GM21576 (cell line): Measurements from ENCODE around the gene CDK5RAP2.
"Not testable (repeated sequence)": the region's sequence is repeated elsewhere in the genome, so short reads cannot be mapped to it uniquely, and the experiment has no call there.

Experiments
- ATAC-seq: cut with Tn5 transposase; IDR thresholded peaks from one replicate; pipeline ENCODE4 v1.9.1; 2021; ENCODE audit warnings: mild to moderate bottlenecking, moderate library complexity; ENCODE audit not compliant: unreplicated experiment

Gene CDK5RAP2

DNA sequence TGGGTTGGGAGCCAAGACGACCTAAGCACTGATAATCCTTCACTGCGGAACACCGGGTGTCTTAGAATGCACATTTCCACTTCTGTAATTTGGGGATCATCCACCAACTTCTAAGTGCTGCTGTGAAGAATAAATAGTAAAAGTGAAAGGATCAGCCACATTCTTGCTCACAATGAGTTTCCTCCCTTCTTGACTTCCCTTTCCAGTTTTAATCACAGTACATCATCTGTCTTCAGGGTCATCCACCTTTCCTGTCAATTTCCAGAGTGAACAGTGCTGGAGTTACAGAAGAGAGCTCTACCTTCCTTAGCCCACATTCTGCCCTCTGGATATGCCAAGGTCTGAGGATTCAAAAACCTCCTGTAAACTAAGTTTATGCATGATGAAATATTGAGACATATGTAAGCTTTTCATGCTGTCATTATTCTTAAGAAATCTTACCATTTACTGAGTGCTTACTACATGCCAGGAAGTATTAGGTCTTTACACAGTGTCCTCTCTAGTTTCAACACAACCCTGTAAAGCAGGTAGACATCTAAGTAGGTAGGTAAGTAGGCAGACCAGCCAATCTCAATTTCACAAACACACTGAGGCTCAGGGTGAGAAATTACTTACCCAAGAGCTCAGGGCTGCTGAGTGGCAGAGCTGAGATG is 105.2 kb downstream of the CDK5RAP2 start:
- ATAC-seq = no peak

GRCh38 chr9:120473608-120474007 is 106.4 kb downstream of the CDK5RAP2 start:
- ATAC-seq = no peak

DNA sequence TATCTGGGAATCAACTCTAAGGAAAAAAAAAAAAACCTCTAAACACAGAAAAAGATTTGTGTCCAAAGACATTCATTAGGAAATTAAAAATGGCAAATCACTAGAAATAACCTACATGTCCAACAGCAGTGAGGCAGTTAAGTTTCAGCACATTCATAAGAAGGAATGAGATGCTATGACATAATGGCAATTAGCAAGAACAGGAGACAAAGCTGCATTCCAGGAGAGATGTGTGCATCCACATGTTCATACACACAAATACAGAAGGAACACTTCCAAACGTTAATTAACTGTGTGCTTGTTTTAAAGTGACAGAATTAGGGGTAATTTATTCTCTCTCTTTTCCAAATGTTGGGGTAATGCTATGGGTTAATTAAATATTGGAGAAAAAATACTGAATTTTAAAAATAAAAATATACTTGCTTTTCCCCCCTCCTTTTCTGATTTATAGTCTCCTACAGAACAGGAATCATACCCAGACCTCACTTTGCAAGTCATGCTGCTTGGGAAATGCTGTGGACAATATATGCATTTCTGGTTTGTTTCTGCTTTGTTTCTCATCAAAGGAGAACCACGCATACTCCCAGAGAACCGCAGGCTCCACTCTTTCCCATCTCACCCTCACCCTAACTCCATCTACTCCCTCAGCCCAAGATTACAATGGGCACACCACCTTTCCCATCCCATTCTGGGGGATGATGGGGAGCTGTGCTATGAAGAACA is 114.1 kb downstream of the CDK5RAP2 start:
- ATAC-seq = no peak

DNA sequence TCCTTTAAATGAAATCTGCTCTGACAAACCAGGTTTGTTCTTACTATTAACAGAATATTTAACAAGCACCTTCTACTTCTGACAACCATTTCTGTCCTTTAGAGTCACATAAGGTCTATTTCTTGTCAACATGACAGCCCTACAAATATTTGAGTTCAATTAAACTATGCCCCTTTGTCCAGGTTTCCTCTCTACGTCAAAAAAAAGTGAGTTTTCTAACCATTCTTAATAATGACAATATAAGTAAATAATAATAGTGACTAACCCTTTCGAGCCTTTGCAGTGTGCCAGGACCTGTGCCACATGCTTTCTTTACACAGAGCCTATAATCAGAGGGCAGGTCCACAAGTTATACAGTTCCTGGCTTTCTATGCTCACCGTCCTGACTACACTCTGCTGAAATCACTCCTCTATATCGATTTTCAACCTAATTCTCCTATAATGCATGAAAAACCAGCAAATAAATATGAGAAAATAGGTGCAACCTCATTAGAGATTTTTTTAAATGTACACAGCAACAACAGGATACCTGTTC is 115.0 kb downstream of the CDK5RAP2 start:
- ATAC-seq = no peak

GRCh38 chr9:120464176-120464886 is 115.6 kb downstream of the CDK5RAP2 start:
- ATAC-seq = no peak

DNA sequence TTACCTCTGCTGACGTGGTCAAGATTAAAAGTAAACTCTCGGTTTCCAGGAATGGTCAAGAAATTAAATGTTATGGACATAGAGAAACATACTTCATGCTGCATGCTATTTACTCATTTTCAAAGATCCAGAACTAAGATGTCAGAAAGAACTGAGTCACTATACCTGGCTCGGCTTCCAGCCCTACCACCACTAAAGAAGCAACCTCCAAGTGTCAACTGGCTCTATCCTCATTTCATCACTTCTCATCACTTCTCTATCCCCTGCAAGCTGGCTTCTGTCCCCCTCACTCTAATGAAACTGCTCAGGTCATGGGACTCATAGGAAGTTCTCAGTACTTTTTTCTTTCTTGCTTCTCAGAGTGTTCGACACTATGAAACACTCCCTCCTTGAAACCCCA is 116.2 kb downstream of the CDK5RAP2 start:
- ATAC-seq = no peak

GRCh38 chr9:120461677-120462076 is 118.3 kb downstream of the CDK5RAP2 start:
- ATAC-seq = not testable (repeated sequence)

DNA sequence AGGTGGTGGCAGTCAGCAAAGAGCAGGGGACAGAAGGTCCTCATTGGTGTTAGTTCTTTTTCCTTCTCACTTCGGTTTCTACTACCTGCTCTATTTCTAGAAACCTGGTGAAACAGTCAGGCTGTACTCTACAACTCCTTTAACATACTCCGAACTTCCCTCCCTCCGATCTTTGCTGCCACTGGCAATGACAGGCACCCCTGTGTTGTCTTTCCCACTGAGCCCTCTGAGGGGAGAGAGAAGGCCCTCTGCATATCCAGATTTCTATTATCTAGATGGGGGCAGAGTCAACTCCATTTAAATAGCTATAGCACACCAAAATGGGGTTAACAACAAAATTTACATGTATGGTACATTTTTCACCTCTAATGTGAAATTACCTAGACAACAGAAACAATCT is 123.7 kb downstream of the CDK5RAP2 start:
- no peak for ATAC-seq

DNA sequence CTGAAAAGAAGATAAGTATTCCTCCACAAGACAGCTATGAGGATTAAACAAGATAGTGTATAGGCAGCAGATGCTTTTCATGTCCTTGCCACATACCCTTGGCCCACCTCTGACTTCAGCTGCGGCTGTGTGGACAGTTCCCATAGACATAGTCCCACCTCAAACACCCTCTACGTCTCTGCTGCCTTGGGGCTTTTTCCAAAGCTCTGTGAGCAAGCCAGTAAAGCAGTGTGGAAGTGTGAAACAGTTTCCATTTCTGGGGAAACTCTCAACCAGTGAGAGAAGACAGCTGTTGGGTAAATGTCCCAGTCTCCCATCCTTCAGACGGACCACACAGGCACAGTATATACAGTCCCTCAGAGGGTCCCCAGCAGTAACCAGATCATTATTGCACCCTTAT is 125.5 kb downstream of the CDK5RAP2 start:
- no peak for ATAC-seq

GRCh38 chr9:120453792-120454191 is 126.2 kb downstream of the CDK5RAP2 start:
- ATAC-seq = no peak

DNA sequence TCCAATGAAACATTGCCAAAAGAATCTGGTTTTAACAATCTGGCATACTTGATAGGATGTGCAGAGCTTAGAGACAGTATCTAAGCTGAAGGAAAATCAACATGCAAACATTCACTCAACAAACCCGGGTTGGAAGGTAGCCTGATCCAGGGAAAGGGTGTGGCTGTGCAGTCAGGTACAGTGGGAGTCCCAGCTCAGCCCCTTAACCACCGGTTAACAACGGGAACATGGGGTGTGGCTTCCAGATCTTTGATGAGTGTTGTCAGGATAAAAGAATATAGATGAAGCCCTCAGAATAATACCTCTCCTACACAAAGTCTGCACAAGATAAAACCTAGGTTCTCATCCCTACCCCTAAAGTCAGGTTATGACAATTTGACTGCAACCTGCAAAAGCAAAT is 127.3 kb downstream of the CDK5RAP2 start:
- ATAC-seq = no peak

- ATAC-seq = no peak
Observed at GRCh38 chr9:120450916-120451315, 129.1 kb downstream of the CDK5RAP2 start.

GRCh38 chr9:120449566-120449965 is 130.4 kb downstream of the CDK5RAP2 start:
- no peak for ATAC-seq

GRCh38 chr9:120447959-120448500 is 131.9 kb downstream of the CDK5RAP2 start:
- no peak for ATAC-seq

- ATAC-seq = no peak
Observed at GRCh38 chr9:120446671-120447070, 133.3 kb downstream of the CDK5RAP2 start.

GRCh38 chr9:120443976-120444375 is 136.0 kb downstream of the CDK5RAP2 start:
- ATAC-seq = no peak

- no peak for ATAC-seq
Observed at GRCh38 chr9:120443489-120443888, 136.5 kb downstream of the CDK5RAP2 start.

DNA sequence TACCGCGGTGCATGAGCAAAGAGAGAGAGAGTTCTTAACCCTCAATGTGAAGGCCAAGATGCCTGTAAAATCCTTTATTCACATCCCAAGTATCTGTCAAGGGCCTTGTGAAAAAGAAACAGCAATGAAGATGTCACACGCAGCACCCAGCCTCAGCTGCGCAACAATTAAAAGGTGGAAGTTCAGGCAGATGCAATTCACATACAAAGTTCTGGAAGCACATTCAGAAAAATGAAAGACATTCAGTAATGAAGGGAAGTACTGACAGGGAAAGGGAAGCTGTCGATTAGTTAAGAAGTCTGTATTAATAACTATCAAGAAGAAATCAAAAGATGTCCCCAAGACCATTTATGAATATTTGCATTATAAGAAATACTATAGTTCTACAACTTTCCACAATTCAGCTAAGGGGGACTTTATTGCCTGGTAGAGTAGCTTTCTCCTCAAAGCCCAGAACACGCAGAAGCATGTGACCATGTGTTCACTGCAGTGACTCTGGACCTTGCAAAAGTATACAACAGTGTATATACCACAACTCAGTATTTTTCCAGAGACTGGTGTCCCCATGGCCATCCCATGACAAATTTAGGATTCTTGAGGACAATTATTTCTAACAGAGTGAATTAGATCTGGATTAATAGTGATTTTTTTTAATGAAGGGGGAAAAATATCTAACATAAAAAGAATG is 137.5 kb downstream of the CDK5RAP2 start:
- ATAC-seq = no peak

GRCh38 chr9:120441426-120442307 is 138.3 kb downstream of the CDK5RAP2 start:
- no peak for ATAC-seq

GRCh38 chr9:120440791-120441190 is 139.2 kb downstream of the CDK5RAP2 start:
- no peak for ATAC-seq
